Measurements from ENCODE around the gene ADCY3.

ADCY3 gene

DNA sequence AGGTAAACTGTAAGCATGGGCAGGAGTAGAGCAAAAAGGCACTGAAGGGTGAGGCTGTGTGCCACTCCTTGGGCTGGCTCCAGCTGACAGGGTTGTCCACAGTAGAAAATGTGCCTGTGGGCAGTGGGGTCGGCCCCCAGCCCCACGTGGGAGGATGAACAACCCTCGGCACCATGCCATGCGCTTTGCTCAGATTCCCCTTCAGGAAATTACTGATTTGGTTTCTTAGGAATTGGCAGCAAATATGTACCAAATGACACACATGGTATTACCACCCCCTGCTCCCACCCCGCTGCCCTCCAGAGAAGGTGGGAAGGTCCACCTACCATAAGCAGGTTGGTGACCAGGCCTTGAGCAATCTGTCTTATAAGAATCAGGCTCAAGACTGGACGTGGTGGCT is 13.6 kb downstream of the ADCY3 start:
- DNase-seq (ENCODE audit: low read depth in 2 of 2, low spot score in 1 of 2), result no peak

DNA sequence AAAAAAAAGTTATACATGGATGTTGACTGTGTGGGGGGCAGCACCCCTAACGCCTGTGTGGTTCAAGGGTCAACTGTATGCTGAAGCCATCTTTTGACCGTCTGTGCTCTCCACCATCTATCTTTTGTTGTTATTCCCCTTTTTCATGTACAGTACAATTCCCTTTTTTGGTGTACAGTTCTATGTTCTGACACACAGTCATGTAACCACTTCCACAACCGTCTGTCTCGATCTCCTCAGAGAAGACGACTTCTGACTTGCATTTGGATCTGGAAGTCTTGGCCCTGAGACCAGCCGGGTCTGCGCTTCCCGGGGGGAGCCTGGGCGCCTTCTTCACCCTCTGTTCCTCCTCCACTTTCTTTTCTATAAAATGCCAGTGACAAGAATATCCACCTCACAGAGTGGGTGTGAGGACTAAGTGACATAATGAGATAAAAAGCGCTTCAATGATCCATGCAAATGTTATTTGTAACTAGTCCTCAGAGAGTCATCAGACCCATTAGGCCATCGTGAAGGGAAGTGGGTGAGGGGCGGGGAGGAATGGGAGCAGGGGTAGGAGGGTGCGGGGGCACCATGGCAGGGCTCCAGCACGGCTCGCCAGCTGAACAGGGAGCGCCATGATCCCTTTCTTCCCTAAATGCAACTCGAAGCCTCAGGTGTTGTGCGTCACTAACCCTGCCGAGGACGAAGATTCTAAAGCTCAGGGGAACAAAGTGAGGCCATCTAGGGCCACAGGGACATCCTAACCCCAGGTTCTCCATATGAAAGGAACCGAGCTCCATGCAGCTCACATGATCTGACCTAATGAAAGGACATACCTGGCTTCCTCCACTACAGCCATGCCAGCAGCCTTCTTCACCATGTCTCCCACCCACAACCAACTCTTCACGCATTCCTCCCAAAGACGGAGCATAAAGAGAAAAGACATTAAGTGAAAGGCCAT is 16.6 kb downstream of the ADCY3 start:
- DNase-seq (ENCODE audit: low read depth in 2 of 2, low spot score in 1 of 2), result no peak

DNA sequence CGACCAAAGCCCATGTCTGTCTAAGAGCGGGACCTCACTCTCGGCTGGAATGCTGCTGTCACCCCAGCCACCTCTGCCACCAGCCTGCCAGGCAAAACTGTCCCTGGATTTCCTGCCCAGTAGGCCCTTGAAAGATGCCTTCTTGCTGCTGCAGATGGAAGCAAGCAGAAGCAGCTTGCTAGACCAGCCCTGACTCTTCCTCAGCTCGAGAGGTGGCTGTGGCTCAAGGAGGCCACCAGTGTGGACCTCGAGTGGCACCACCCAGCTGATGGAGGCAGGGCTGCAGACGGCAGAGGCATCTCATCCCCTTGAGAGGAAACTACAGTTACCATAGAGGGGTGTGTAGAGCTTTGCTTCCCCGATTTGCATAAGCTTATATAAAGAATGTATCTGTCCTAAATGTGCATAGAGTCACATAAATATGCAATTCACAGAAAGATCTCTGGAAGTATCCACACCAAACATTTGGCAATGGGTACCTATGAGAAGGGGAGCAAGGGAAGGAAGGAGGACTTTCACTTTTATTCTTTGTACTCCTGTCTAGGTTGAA is 20.6 kb downstream of the ADCY3 start:
- DNase-seq (ENCODE audit: low read depth in 2 of 2, low spot score in 1 of 2), result no peak

DNA sequence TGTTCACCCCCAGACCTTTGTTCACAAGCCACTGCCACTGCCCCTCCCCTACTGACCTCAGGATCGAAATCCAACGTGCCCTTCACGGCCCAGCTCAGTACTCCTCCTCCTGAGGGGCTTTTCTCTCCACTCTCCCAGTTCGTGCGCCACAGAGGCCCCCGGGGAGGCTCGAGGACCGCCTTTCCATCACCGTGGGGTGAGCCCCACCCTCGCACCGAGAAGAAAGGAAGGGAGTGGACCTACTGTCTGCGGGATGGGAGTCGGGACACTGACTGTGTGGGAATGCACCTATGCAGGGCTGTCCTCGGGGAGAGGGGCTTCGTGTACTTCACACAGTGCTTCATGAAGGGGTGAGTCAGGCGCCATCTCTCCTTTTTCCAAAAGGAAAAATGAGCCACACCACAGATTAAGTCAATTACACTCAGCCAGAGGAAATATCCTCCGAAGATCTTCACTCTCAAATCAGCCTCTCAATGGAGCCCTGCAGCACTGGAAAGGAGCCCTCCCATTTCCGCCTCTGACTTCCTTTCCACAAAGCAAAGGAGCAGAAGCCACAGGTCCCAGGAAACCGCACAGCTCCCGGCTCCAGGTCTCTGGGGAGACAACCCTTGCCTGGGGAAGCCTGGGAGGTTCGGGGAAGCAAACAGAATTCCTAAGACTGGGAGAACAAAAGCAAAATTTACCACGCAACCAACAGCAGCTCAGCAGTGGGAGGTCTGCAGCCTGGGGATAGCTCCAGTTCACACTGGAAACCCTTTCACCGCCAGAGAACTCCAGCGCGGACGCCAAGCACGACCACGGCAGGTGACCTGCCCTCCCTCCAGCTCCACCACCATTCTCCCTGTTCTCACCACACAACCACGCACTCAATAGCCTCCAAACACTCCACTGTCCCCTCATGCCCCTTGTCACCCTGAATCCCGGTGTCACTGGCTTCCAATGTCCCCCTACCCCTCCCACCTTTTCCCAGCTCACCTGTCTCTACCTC is 21.6 kb downstream of the ADCY3 start:
- DNase-seq (ENCODE audit: low read depth in 2 of 2, low spot score in 1 of 2), result no peak

DNA sequence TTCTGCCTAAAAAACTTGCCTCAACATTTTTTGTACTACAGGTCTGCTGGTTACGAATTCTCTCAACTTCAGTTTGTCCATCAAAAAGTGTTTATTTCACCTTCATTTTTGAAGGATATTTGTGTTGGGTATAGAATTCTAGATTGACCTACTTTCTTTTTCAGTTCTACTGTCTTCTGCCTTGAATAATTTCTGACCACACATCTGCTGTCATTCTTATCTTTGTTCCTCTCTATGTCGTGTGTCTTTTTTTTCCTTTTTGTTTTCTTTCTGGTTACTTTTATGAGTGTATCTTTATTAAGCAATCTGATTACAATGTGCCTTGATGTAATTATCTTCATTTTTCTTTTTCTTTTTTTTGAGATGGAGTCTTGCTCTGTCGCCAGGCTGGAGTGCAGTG is 25.3 kb downstream of the ADCY3 start:
- no peak for DNase-seq (ENCODE audit: low read depth in 2 of 2, low spot score in 1 of 2)

DNA sequence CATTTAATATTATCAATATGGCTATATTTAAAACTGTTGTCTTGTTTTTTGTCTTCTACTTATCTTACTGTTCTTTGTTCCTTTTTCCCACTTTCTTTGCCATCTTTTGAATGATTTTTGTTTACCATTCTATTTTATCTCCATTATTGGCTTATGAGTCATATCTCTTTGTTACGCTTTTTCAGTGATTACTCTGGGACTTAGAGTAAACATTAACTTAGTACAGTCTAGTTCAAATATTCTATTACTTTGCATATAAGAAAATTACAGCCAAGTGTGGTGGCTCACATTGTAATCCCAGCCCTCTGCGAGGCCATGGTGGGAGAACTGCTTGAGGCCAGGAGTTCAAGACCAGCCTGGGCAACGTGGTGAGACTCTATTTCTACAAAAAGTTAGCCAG is 26.1 kb downstream of the ADCY3 start:
- no peak for DNase-seq (ENCODE audit: low read depth in 2 of 2, low spot score in 1 of 2)

DNA sequence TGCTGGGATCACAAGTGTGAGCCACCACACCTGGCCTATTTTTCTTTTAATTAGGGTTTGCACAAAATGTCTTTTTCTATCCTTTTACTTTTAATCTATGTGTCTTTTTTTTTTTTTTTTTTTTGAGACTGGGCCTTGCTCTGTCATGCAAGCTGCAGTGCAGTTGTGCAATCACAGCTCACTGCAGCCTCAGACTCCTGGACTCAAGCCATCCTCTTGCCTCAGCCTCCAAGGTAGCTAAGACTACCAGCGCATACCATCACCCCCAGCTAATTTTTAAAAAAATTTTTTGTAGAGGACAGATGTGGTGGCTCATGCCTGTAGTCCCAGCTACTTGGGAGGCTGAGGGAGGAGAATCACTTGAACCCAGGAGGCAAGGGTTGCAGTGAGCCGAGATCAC is 27.1 kb downstream of the ADCY3 start:
- DNase-seq (ENCODE audit: low read depth in 2 of 2, low spot score in 1 of 2), result no peak

DNA sequence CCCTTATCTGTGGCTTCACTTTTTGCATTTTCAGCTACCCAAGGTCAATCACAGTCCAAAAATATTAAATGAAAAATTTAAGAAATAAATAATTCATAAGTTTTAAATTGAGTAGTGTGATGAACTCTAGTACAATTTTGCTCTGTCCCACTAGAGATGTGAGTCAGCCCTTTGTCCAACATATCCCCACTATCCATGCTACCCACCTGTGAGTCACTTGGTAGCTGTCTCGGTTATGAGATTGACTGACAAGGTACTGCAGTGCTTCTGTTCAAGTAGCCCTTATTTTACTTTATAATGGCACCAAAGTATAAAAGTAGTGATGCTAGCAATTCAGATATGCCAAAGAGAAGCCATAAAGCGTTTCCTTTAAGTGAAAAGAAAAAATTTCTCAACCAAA is 28.8 kb downstream of the ADCY3 start:
- DNase-seq (ENCODE audit: low read depth in 2 of 2, low spot score in 1 of 2), result no peak

DNA sequence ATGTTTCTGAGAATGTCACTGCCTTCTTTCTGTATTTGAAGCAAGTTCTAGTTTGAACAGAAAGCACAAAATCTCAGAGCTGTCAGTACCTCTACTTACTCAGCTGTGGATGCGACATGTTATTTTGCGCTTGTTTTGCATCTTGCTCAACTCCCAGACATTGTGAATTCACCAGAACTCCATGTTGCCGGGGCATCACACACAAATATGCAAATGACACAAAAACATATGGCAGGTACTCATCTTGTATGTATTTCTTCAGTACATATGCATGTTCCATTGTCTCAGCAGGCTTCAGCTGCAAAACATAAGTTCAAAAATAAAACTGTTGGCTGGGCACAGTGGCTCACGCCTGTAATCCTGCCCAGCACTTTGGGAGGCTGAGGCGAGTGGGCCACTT is 30.8 kb downstream of the ADCY3 start:
- no peak for DNase-seq (ENCODE audit: low read depth in 2 of 2, low spot score in 1 of 2)

DNA sequence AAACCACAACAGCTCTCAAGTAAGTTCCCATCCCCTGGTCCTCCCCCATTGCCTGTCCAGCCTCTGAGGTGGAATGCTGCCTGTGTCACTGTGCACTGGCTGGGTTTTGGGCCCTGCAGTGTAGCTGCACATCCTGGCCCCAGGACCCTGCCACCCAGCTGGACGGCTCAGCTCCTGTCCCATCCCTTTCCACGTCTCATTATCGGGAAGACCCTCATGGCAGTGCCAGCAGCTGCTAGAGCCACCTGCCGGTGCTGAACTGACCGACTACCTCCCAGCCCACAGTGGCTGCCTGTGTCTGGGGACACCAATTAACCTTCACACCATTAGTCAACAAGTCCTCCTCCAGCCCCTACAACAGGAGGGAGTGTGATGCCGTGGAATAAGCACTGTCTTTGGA is 31.9 kb downstream of the ADCY3 start:
- DNase-seq (ENCODE audit: low read depth in 2 of 2, low spot score in 1 of 2), result no peak

DNA sequence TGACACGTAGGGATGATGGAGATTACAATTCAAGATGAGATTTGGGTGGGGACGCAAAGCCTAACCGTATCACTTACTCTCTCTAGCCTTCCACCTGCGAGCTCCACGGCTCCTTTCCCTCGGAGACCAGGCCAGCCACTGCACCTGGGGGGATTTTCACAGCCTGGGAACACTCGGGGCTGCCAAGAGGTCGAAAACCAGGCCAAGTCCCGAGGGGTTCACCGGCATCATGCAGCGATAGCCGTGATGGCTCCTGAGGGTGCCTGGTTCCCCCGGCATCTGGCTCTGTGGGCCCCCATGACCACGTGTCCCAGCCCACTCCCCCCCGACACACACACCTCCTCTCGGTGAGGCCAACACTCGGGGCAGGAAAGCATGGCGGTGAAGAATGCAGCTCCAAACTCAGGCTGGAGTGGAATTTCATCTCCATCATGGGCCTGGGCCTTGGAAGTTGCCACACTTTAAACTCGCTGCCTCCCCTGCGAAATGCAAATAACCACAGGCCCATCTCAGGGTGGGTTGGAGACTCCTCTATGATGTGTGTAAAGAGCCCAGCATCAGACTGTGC is 32.6 kb downstream of the ADCY3 start:
- no peak for DNase-seq (ENCODE audit: low read depth in 2 of 2, low spot score in 1 of 2)

DNA sequence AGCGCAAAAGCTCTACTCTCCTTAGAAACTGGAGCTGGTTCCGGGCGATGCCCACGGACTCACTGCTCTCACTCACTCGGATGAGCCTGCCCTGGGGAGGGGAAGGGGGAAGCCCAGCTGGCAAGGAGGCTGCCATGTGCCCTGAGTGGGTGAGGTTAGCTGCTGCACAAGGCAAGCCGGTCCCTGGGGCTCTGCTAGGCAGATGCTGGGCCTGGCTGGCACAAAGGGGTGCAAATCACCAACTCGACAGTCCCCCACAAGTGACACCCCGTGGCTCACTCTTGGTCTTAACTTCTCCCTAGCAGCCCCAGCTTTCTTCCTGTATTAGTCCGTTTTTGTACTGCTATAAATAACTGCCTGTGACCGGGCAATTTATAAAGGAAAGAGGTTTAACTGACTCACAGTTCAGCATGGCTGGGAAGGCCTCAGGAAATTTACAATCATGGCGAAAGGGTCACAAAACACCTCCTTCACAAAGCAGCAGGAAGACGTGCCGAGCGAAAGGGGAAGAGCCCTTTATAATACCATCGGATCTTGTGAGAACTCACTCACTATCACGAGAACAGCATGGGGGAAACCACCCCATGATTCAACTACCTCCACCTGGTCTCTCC is 33.2 kb downstream of the ADCY3 start:
- DNase-seq (ENCODE audit: low read depth in 2 of 2, low spot score in 1 of 2), result no peak

DNA sequence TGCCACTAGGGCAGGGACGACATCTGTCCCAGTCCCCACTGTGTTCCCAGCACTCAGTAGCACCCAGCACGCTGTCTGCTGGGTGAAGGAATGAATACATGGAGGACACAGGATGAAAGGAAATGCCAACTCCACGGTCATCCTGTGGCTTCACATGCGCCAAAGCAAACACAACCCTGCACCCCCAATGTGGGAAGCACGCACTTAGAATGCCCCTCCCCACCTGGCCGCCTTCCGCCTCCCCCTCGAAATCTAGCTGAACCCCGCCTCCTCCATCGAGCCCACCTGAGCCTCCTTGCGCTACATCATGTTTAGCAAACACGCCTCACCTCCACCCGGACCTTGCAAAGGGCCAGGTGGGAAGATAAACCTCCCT is 33.9 kb downstream of the ADCY3 start:
- DNase-seq (ENCODE audit: low read depth in 2 of 2, low spot score in 1 of 2), result no peak

DNA sequence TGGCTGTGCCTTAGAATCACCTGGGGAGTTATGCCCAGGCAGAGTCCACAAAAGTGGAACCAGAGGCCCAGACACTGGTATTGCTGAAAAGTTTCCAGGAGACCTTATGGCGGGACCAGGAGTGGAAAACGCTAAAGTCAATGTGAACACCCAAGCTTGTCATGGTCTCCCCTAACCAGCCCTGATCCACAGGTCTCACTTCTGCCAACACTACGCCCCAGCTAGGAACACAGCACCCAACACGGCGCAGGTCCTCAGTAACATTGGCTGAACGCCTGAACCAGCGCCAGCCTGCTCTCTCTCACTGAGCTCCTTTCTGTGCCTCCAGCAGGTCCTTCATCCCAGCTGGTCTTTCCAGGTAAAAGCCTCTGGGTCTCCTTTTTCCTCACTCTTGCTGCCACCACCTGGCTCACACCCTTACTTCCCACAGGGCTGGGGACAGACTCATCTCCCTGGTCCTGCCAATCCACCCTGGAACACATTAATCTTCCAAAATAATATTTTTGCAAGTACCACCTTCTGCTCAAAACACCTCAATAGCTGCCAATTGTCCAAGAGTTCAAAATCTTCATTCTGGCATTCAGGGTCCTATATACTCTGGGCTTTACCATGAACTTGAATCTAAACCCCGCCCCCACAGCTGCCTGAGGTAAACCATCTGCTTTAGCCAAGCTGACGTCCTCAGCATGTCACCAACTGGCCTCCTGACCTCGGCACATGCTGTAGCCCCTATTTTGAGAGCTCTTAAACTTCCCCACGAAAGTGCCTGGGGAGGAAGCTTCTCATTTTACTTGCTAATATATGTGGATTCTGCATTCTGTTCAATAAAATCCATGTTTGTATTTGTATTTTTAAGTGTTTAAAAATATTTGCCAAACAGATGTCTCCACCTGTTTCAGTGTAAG is 34.6 kb downstream of the ADCY3 start:
- no peak for DNase-seq (ENCODE audit: low read depth in 2 of 2, low spot score in 1 of 2)

DNA sequence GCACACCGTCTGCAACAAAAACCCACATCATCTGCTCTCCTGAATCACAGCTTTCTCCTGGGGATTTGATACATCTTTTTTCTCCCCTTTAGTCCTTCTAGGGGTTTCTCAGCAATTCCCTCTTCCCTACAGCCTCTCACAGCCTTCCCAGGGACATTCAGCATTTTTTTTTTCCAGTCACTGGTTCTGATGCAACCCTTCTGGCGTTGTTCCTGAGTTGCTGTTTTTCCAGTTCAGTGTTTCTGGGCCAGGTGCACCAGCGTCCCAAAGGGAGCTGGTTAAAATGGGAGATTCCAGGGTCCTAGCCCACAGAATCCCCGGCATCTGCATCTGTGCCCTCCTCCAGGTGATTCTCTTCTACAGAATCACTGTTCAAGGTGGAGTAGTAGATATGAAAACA is 36.1 kb downstream of the ADCY3 start:
- no peak for DNase-seq (ENCODE audit: low read depth in 2 of 2, low spot score in 1 of 2)

DNA sequence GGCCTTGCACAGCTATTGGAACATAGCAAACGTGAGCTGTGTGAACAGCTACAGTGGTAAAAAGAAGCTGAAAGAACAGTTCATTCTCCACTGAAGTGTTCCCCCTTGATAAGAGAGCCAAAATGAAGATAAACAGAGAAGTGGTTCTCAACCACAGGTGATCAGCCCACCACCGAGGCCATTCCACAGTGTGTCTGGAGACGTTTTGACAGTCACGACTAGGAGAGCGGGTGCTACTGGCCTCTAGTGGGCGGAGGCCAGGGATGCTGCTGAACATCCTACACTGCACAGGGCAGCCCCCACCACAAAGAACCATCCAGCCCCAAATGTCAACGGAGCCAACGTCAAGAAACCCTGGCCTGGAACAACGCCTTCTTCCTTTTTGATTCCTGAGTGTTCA is 38.4 kb downstream of the ADCY3 start:
- no peak for DNase-seq (ENCODE audit: low read depth in 2 of 2, low spot score in 1 of 2)

DNA sequence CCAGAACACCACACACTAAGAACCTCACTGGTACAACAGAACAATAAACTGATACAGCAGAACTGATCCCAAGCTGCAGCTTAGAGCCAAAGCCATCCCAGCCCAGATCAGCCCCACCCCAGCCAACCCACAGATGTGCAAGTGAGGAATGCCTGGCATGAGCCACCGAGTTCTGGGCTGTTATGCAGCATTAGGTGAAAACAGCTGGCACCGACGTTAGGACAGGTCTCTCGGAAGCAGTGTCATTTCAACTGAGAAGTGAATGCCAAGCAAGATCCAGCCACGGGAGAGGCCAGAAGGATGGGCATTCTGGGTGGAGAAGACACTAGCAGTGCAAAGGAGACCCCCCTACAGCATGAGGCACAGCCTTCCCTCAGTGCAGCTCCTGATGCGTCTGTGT is 38.9 kb downstream of the ADCY3 start:
- no peak for DNase-seq (ENCODE audit: low read depth in 2 of 2, low spot score in 1 of 2)

DNA sequence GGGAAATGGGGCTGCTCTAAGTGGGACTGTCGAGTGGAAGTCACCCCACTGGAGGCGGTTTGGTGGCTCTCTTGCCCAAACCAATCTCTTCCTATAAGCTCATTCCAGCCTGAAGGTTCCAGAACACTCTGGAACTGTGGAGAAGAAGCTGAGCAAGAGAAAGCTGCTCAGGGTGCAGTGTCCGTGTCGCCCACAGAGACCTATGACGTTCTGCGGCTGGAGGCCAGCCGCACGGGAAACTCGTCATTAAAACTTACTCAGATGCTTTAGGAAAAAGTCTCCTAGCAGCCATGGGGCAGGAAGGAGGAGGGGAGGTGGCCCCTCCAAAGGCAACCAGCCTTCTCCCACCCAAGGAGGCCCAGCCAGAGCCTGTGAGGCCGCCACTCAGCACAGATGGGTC is 41.7 kb downstream of the ADCY3 start:
- DNase-seq (ENCODE audit: low read depth in 2 of 2, low spot score in 1 of 2), result no peak

DNA sequence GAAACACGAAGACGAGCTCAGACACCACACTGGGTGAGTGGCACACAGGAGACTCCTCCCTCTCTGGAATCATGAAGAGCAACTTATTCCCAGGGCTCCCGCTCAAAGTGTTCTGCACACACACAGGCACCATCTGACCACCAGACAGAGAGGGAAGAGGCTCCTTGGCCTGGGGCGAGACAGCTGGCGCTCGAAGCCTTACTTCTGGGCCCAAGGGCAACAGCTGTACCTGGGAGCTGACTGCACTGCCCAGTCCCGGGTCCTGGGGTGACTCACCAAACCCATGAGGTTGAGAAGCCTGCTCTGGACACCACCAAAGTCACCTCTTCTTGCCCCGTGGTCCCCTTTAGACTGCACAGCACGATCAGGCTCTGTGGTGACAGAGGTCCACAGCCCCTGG is 42.4 kb downstream of the ADCY3 start:
- no peak for DNase-seq (ENCODE audit: low read depth in 2 of 2, low spot score in 1 of 2)

DNA sequence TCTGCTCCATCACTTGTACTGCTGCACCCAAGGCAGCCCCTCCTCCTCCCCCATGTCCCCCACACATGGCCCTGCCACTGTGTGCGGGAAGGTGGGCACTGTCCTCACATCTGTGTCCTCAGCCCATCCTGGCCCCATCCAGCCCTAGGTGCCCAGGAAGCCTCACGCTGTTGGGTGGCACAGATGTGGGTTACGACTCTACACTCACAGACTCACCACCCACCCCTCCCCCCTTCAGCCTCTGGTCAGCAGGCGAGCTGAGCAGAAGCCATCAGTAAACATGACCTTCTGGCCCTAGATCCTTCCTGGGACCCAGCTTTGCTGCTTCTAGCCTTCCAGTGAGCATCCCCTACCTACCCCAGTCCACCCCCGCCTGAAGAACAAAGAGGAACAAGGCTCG is 43.0 kb downstream of the ADCY3 start:
- no peak for DNase-seq (ENCODE audit: low read depth in 2 of 2, low spot score in 1 of 2)

Data from stimulated activated CD8-positive, alpha-beta memory T cell treated with anti-CD3 and anti-CD28 coated beads, Interleukin-4, amount 100 ng/mL, for 4 hours (primary cell).